ENCODE results near the gene RABL2B.
"Not testable (repeated sequence)": the region's sequence is repeated elsewhere in the genome, so short reads cannot be mapped to it uniquely, and the experiment has no call there.

RABL2B gene

GRCh38 chr22:50759597-50760341 is 23.7 kb downstream of the RABL2B start:
- not testable (repeated sequence) for H3K36me3 ChIP-seq (ENCODE audit: low read depth); ATAC-seq (ENCODE audit: low read depth); H3K4me3 ChIP-seq (ENCODE audit: severe bottlenecking); H3K9me3 ChIP-seq (ENCODE audit: severe bottlenecking); H3K27me3 ChIP-seq (ENCODE audit: insufficient read depth, poor library complexity, severe bottlenecking); H3K4me1 ChIP-seq (ENCODE audit: insufficient read depth, poor library complexity, severe bottlenecking); DNase-seq (ENCODE audit: low spot score); H3K27ac ChIP-seq (ENCODE audit: poor library complexity, severe bottlenecking)

- H3K4me1 ChIP-seq (ENCODE audit: insufficient read depth, poor library complexity, severe bottlenecking); ATAC-seq (ENCODE audit: low read depth); H3K27ac ChIP-seq (ENCODE audit: poor library complexity, severe bottlenecking); DNase-seq (ENCODE audit: low spot score); H3K9me3 ChIP-seq (ENCODE audit: severe bottlenecking); H3K27me3 ChIP-seq (ENCODE audit: insufficient read depth, poor library complexity, severe bottlenecking); H3K36me3 ChIP-seq (ENCODE audit: low read depth): not testable (repeated sequence)
- H3K4me3 ChIP-seq (ENCODE audit: severe bottlenecking), result peak overlapping the region; percentile 22
- TF ChIP-seq CTCF (IDR thresholded peaks at IDR 0.05; ENCODE audit: poor library complexity, severe bottlenecking), result peak; percentile 36
Measured at GRCh38 chr22:50756949-50757491, 26.4 kb downstream of the RABL2B start.

GRCh38 chr22:50756406-50756805 is 27.0 kb downstream of the RABL2B start:
- not testable (repeated sequence) for H3K9me3 ChIP-seq (ENCODE audit: severe bottlenecking); H3K36me3 ChIP-seq (ENCODE audit: low read depth); H3K4me3 ChIP-seq (ENCODE audit: severe bottlenecking); H3K27ac ChIP-seq (ENCODE audit: poor library complexity, severe bottlenecking); ATAC-seq (ENCODE audit: low read depth); H3K4me1 ChIP-seq (ENCODE audit: insufficient read depth, poor library complexity, severe bottlenecking); DNase-seq (ENCODE audit: low spot score); H3K27me3 ChIP-seq (ENCODE audit: insufficient read depth, poor library complexity, severe bottlenecking)

GRCh38 chr22:50755251-50755650 is 28.2 kb downstream of the RABL2B start:
- not testable (repeated sequence) for H3K36me3 ChIP-seq (ENCODE audit: low read depth); H3K27me3 ChIP-seq (ENCODE audit: insufficient read depth, poor library complexity, severe bottlenecking); H3K27ac ChIP-seq (ENCODE audit: poor library complexity, severe bottlenecking); H3K9me3 ChIP-seq (ENCODE audit: severe bottlenecking); H3K4me3 ChIP-seq (ENCODE audit: severe bottlenecking); ATAC-seq (ENCODE audit: low read depth); DNase-seq (ENCODE audit: low spot score); H3K4me1 ChIP-seq (ENCODE audit: insufficient read depth, poor library complexity, severe bottlenecking)

GRCh38 chr22:50749302-50750074 is 33.9 kb downstream of the RABL2B start:
- not testable (repeated sequence) for H3K9me3 ChIP-seq (ENCODE audit: severe bottlenecking); H3K27me3 ChIP-seq (ENCODE audit: insufficient read depth, poor library complexity, severe bottlenecking); H3K27ac ChIP-seq (ENCODE audit: poor library complexity, severe bottlenecking); H3K36me3 ChIP-seq (ENCODE audit: low read depth); H3K4me3 ChIP-seq (ENCODE audit: severe bottlenecking); H3K4me1 ChIP-seq (ENCODE audit: insufficient read depth, poor library complexity, severe bottlenecking); DNase-seq (ENCODE audit: low spot score); ATAC-seq (ENCODE audit: low read depth)

GRCh38 chr22:50748630-50749029 is 34.8 kb downstream of the RABL2B start:
- not testable (repeated sequence) for H3K4me3 ChIP-seq (ENCODE audit: severe bottlenecking); ATAC-seq (ENCODE audit: low read depth); DNase-seq (ENCODE audit: low spot score); H3K9me3 ChIP-seq (ENCODE audit: severe bottlenecking); H3K36me3 ChIP-seq (ENCODE audit: low read depth); H3K27me3 ChIP-seq (ENCODE audit: insufficient read depth, poor library complexity, severe bottlenecking); H3K27ac ChIP-seq (ENCODE audit: poor library complexity, severe bottlenecking); H3K4me1 ChIP-seq (ENCODE audit: insufficient read depth, poor library complexity, severe bottlenecking)

- not testable (repeated sequence) for ATAC-seq (ENCODE audit: low read depth); DNase-seq (ENCODE audit: low spot score); H3K4me1 ChIP-seq (ENCODE audit: insufficient read depth, poor library complexity, severe bottlenecking); H3K36me3 ChIP-seq (ENCODE audit: low read depth); H3K27ac ChIP-seq (ENCODE audit: poor library complexity, severe bottlenecking); H3K4me3 ChIP-seq (ENCODE audit: severe bottlenecking); H3K27me3 ChIP-seq (ENCODE audit: insufficient read depth, poor library complexity, severe bottlenecking); H3K9me3 ChIP-seq (ENCODE audit: severe bottlenecking)
Measured at GRCh38 chr22:50747521-50747920, 35.9 kb downstream of the RABL2B start.

- DNase-seq (ENCODE audit: low spot score); H3K27me3 ChIP-seq (ENCODE audit: insufficient read depth, poor library complexity, severe bottlenecking); H3K27ac ChIP-seq (ENCODE audit: poor library complexity, severe bottlenecking); H3K9me3 ChIP-seq (ENCODE audit: severe bottlenecking); H3K4me1 ChIP-seq (ENCODE audit: insufficient read depth, poor library complexity, severe bottlenecking); H3K36me3 ChIP-seq (ENCODE audit: low read depth); H3K4me3 ChIP-seq (ENCODE audit: severe bottlenecking); ATAC-seq (ENCODE audit: low read depth): not testable (repeated sequence)
Measured at GRCh38 chr22:50744424-50744823, 39.0 kb downstream of the RABL2B start.

GRCh38 chr22:50740714-50741113 is 42.7 kb downstream of the RABL2B start:
- not testable (repeated sequence) for H3K27me3 ChIP-seq (ENCODE audit: insufficient read depth, poor library complexity, severe bottlenecking); H3K27ac ChIP-seq (ENCODE audit: poor library complexity, severe bottlenecking); H3K36me3 ChIP-seq (ENCODE audit: low read depth); H3K4me1 ChIP-seq (ENCODE audit: insufficient read depth, poor library complexity, severe bottlenecking); ATAC-seq (ENCODE audit: low read depth); H3K4me3 ChIP-seq (ENCODE audit: severe bottlenecking); DNase-seq (ENCODE audit: low spot score); H3K9me3 ChIP-seq (ENCODE audit: severe bottlenecking)

Data from RWPE2 (cell line).